HG03175 (cell line): ENCODE data around the gene ZDHHC24.

Experiments
- ATAC-seq: cut with Tn5 transposase; IDR thresholded peaks from one replicate; pipeline ENCODE4 v1.9.1; 2021; ENCODE audit warnings: mild to moderate bottlenecking, moderate library complexity; ENCODE audit not compliant: unreplicated experiment

The ZDHHC24 gene

GRCh38 chr11:66473608-66474515 lies 72.0 kb downstream of the ZDHHC24 start:
- no peak for ATAC-seq

GRCh38 chr11:66473167-66473566 lies 72.7 kb downstream of the ZDHHC24 start:
- no peak for ATAC-seq

GRCh38 chr11:66472054-66472453 lies 73.8 kb downstream of the ZDHHC24 start:
- no peak for ATAC-seq

GRCh38 chr11:66471142-66471541 lies 74.7 kb downstream of the ZDHHC24 start:
- no peak for ATAC-seq
